ENCODE data around the gene C22orf23. TPM values are rescaled to one million over a fixed set of nuclear protein-coding genes. Genes with fewer than 3 reads are reported as not detected.
"Not testable (repeated sequence)": the region's sequence is repeated elsewhere in the genome, so short reads cannot be mapped to it uniquely, and the experiment has no call there.

C22orf23 gene
- total RNA-seq, 1 experiment from 2014 or later = 0.29 TPM

GRCh38 chr22:37957232-37957631 is 3.8 kb upstream of the C22orf23 start:
- DNase-seq (ENCODE audit: low read depth) = no peak

GRCh38 chr22:37955825-37956397 is 2.5 kb upstream of the C22orf23 start:
- DNase-seq (ENCODE audit: low read depth) = not testable (repeated sequence)

GRCh38 chr22:37954686-37955085 is 1.3 kb upstream of the C22orf23 start:
- DNase-seq (ENCODE audit: low read depth) = no peak

- DNase-seq (ENCODE audit: low read depth) = no peak
Measured at GRCh38 chr22:37953062-37953436, 352 bp downstream of the C22orf23 start.

- not testable (repeated sequence) for DNase-seq (ENCODE audit: low read depth)
Measured at GRCh38 chr22:37952629-37953028, 772 bp downstream of the C22orf23 start.

- DNase-seq (ENCODE audit: low read depth) = peak; percentile 32
Measured at GRCh38 chr22:37951305-37951704, 2.1 kb downstream of the C22orf23 start.

- DNase-seq (ENCODE audit: low read depth) = not testable (repeated sequence)
Measured at GRCh38 chr22:37947142-37947795, 6.1 kb downstream of the C22orf23 start.

- not testable (repeated sequence) for DNase-seq (ENCODE audit: low read depth)
Measured at GRCh38 chr22:37944423-37944822, 9.0 kb downstream of the C22orf23 start.

GRCh38 chr22:37943825-37944198 is 9.6 kb downstream of the C22orf23 start:
- no peak for DNase-seq (ENCODE audit: low read depth)

- no peak for DNase-seq (ENCODE audit: low read depth)
Measured at GRCh38 chr22:37943136-37943824, 10.1 kb downstream of the C22orf23 start.

GRCh38 chr22:37942133-37942532 is 11.3 kb downstream of the C22orf23 start:
- DNase-seq (ENCODE audit: low read depth) = no peak

- DNase-seq (ENCODE audit: low read depth) = no peak
Measured at GRCh38 chr22:37940698-37941376, 12.6 kb downstream of the C22orf23 start.

GRCh38 chr22:37933711-37934376 is 19.6 kb downstream of the C22orf23 start:
- peak; percentile 95 for DNase-seq (ENCODE audit: low read depth)

- DNase-seq (ENCODE audit: low read depth) = no peak
Measured at GRCh38 chr22:37932821-37933578, 20.4 kb downstream of the C22orf23 start.

GRCh38 chr22:37932401-37932800 is 21.0 kb downstream of the C22orf23 start:
- no peak for DNase-seq (ENCODE audit: low read depth)

- DNase-seq (ENCODE audit: low read depth) = no peak
Measured at GRCh38 chr22:37931893-37932389, 21.5 kb downstream of the C22orf23 start.

- DNase-seq (ENCODE audit: low read depth) = peak; percentile 31
Measured at GRCh38 chr22:37930952-37931440, 22.4 kb downstream of the C22orf23 start.

- peak; percentile 35 for DNase-seq (ENCODE audit: low read depth)
Measured at GRCh38 chr22:37930270-37930951, 23.0 kb downstream of the C22orf23 start.

- no peak for DNase-seq (ENCODE audit: low read depth)
Measured at GRCh38 chr22:37929390-37929789, 24.0 kb downstream of the C22orf23 start.

GRCh38 chr22:37927637-37927936 is 25.8 kb downstream of the C22orf23 start:
- no peak for DNase-seq (ENCODE audit: low read depth)
